Cardiac fibroblast (primary cell): ENCODE data around the gene RNASEH1.
A peak's percentile ranks its signal among the peaks of the same experiment; 100 is the strongest.

Experiments used
- DNase-seq, 2 donors: peaks; one replicate each; pipeline versions ENCODE4 v3.0.0 to v3.0.0-alpha.2; 2010; ENCODE audit warnings: low read depth in 2 of 2
- H3K4me3 ChIP-seq, 2 donors: replicated peaks in 1 of 2; 1 replicate in 1 of 2; 2 replicates in 1 of 2; pipeline ENCODE4 v1.5.1; 2011; ENCODE audit warnings: low read depth in 2 of 2, low read length in 2 of 2, mild to moderate bottlenecking in 2 of 2, moderate library complexity in 1 of 2
- CTCF ChIP-seq: IDR thresholded peaks from one replicate; pipeline ENCODE4 v1.5.1; 2011; ENCODE audit warnings: low read depth, mild to moderate bottlenecking, low read length, inconsistent platforms

RNASEH1 gene

DNA sequence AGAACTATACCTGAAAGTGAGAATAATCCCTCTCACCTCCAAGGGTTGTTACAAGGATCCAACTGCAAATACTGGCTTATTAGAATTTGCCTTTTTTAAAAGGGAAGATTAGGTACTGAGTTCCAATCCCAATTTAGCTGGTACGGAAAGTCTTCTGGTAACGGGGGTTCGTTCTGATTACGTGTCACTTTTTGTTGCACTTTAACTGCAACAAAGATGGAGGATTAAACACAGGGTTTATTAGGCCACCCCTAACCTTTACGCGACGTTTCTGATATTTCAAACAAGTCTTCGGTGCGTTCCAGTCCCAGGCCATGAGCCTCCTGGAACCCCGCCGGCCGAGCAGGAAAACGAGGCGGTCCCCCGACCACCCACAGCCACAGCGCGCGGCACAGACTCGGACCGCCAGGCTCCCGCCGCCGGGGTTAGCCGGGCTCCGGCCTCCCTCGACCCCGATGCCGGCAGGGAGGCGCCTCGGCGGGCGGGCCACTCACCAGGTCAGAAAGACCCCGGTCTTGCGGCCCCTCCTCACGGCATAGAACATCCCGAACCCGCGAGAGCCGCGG, 411 bp downstream of the RNASEH1 start:
- H3K4me3 ChIP-seq = peak overlapping the region; percentile 88 to 93
- DNase-seq = no peak
- no peak for TF ChIP-seq CTCF

DNA sequence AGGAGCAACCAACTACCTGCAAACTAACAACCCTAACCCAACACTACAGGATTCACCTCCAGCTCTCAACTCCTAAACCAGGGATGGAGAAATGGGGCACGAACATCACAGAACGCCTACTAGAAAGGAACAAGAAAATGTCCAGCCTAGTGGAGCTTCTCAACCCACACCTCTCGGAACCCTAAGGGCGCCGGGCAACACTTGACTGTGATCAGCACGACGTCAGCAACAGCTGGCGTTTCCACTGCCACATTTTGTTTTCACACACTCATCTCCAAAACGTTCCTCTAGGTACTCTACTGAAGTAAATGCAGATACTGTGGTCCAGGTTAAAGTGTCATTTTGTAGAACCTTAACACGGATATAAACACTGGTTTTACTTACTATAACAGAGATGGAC, 4.2 kb downstream of the RNASEH1 start:
- no peak for DNase-seq
- TF ChIP-seq CTCF = no peak
- no peak overlapping the region for H3K4me3 ChIP-seq

DNA sequence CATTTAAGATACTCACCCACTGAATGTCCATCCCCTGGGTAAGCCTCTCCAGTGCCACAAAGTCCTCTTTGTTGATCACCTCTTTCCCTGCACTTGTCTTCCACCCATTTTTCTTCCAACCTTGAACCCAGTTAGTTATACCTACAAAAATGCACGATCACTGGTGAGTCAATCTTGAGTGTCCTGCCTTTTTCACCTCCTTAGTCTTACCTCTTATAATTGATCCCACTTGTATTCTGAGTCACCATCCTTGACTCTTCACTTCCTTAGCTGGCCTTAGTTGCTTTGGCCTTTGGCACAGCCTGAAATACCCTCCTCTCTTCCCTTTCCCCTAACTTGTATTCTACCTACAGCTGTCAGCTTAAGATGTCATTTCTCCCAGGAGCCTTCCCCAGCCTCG, 10.2 kb downstream of the RNASEH1 start:
- DNase-seq = no peak
- H3K4me3 ChIP-seq = no peak overlapping the region
- TF ChIP-seq CTCF = no peak

DNA sequence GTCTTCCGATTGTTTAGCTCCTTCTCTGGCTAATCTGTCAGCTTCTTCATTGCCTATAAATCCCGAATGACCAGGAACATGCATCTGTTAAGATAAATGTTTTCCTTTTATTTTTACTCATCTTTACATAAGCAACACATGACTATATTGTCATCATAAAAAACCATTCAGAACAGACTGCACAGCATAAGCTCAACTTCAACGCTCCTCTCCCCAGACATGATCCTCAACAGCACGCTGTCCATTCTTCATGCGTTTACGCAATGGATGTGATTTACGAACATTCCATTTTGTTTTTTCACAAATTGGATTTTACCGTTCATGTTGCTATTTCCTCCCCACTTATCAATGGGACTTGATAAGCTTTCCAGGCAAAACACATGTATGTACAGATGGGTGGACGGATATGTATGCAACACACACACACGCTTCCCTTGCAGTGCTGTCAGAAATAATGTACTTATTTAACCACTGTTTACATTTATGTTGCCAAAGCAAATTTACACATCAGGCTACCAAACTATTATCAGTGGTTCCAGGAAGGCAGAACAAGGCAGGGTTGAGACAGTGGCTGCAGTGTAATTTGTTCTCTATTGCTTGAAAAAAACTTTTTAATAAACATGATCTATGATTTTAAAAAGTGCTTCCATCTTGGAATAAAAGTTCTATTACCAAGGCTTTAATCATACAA, 12.2 kb downstream of the RNASEH1 start:
- DNase-seq = no peak
- no peak overlapping the region for H3K4me3 ChIP-seq
- TF ChIP-seq CTCF = no peak

DNA sequence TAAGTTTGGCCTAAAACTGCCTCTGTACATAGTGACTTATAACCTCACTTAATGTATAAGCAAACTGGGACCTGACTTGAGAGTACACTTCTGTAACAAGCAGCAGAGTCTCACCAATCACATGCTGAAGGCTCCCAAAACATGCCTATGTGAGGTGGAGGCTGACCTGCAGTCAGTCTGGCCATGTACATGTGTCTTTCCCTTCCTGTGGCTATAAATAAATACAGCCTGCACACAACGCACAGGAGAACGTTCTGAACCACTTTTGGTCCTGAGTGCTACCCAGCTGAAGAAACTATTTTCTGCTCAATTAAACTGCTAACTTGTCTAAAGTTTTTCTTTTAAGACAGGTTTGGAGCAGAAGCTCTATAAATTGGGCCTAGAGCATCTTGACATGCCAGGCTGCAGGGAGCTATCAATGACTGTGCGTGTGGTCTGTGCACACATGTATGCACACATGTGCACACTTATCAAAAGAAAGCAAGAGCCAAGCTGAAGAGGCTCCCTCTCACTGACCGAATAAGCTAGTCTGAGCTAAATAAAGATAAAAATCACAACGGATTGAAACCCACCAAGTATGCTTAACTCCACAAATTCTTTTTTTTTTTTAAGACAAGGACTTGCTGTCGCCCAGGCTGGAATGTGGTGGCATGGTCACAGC, 15.0 kb downstream of the RNASEH1 start:
- H3K4me3 ChIP-seq = no peak overlapping the region
- no peak for DNase-seq
- TF ChIP-seq CTCF = no peak

- H3K4me3 ChIP-seq = no peak overlapping the region
- no peak for DNase-seq
- no peak for TF ChIP-seq CTCF
Observed at GRCh38 chr2:3542107-3542506, 16.0 kb downstream of the RNASEH1 start.
